HL-60 (cell line): ENCODE data around the gene COL23A1.

Experiments used
- DNase-seq, 2 experiments: peaks; one replicate each; pipeline ENCODE4 v3.0.0-alpha.2; 2010 to 2020; ENCODE audit warnings: low read depth in 1 of 2, low spot score in 1 of 2
- H3K27ac ChIP-seq: fragments of 250-450 bp; sonication (Bioruptor Pico); replicated peaks from 2 replicates; pipeline ENCODE4 v1.5.1; 2020; ENCODE audit warnings: mild to moderate bottlenecking, moderate library complexity
- H3K27me3 ChIP-seq: fragments of 250-450 bp; sonication (Bioruptor Pico); 2 replicates; pipeline ENCODE4 v1.5.1; 2021; ENCODE audit warnings: mild to moderate bottlenecking, moderate library complexity; ENCODE audit not compliant: insufficient read depth, poor library complexity, severe bottlenecking
- H3K4me3 ChIP-seq: replicated peaks from 2 replicates; pipeline ENCODE4 v1.5.1; 2011; ENCODE audit warnings: mild to moderate bottlenecking, control low read depth, low read length; ENCODE audit not compliant: insufficient read depth
- CTCF ChIP-seq: IDR thresholded peaks from one replicate; pipeline ENCODE4 v1.5.1; 2011; ENCODE audit warnings: low read length, control low read depth, inconsistent platforms; ENCODE audit not compliant: insufficient read depth
- GABPA ChIP-seq: IDR thresholded peaks from 2 replicates; pipeline ENCODE4 v1.6.1; 2012; ENCODE audit warnings: low read depth
- POLR2AphosphoS5 ChIP-seq: IDR thresholded peaks from 2 replicates; pipeline ENCODE4 v1.6.1; 2012; ENCODE audit warnings: low read depth
- SPI1 ChIP-seq: IDR thresholded peaks from 2 replicates; pipeline ENCODE4 v1.6.1; 2012; ENCODE audit warnings: low read depth, mild to moderate bottlenecking, borderline replicate concordance
- TF ChIP-seq, protein P1 (sequence below): IDR thresholded peaks from 2 replicates; pipeline ENCODE4 v1.6.1; 2012; ENCODE audit warnings: low read depth; ENCODE audit not compliant: insufficient replicate concordance

Gene COL23A1

GRCh38 chr5:178236126-178236525 lies 354.1 kb downstream of the COL23A1 start:
- TF ChIP-seq POLR2AphosphoS5, result 0 out of 2 replicates have a peak, but pooled peaks have one; percentile 22
- TF ChIP-seq, protein P1, sequence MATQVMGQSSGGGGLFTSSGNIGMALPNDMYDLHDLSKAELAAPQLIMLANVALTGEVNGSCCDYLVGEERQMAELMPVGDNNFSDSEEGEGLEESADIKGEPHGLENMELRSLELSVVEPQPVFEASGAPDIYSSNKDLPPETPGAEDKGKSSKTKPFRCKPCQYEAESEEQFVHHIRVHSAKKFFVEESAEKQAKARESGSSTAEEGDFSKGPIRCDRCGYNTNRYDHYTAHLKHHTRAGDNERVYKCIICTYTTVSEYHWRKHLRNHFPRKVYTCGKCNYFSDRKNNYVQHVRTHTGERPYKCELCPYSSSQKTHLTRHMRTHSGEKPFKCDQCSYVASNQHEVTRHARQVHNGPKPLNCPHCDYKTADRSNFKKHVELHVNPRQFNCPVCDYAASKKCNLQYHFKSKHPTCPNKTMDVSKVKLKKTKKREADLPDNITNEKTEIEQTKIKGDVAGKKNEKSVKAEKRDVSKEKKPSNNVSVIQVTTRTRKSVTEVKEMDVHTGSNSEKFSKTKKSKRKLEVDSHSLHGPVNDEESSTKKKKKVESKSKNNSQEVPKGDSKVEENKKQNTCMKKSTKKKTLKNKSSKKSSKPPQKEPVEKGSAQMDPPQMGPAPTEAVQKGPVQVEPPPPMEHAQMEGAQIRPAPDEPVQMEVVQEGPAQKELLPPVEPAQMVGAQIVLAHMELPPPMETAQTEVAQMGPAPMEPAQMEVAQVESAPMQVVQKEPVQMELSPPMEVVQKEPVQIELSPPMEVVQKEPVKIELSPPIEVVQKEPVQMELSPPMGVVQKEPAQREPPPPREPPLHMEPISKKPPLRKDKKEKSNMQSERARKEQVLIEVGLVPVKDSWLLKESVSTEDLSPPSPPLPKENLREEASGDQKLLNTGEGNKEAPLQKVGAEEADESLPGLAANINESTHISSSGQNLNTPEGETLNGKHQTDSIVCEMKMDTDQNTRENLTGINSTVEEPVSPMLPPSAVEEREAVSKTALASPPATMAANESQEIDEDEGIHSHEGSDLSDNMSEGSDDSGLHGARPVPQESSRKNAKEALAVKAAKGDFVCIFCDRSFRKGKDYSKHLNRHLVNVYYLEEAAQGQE, result no peak
- no peak for DNase-seq
- Histone ChIP-seq H3K27ac (no peak overlapping the region), H3K27me3 (no peaks in the 10 kb centered on the region), H3K4me3 (no peak overlapping the region)

- no peak for DNase-seq
- no peak overlapping the region for H3K27ac ChIP-seq
- H3K4me3 ChIP-seq, result no peak overlapping the region
- H3K27me3 ChIP-seq, result no peaks in the 10 kb centered on the region
- TF ChIP-seq SPI1, result no peak
- peak; percentile 10; the same call in 1 of the 2 replicates for TF ChIP-seq POLR2AphosphoS5
- TF ChIP-seq CTCF, result no peak
- TF ChIP-seq, protein P1, result no peak
These were observed 354.6 kb downstream of the COL23A1 start for GRCh38 chr5:178235588-178235974.

- TF ChIP-seq, protein P1, result no peak
- TF ChIP-seq POLR2AphosphoS5 (peak; percentile 17; the same call in 1 of the 2 replicates), SPI1 (no peak), CTCF (peak; percentile 72), GABPA (no peak)
- no peaks in the 10 kb centered on the region for H3K27me3 ChIP-seq
- DNase-seq, result peak in 1 of 2 experiments; percentile 76
- no peak overlapping the region for H3K4me3 ChIP-seq
- H3K27ac ChIP-seq, result peak overlapping the region; percentile 37
These were observed 355.2 kb downstream of the COL23A1 start for GRCh38 chr5:178234750-178235587.
